Pericardium fibroblast (primary cell): ENCODE measurements around the gene IFT20. TPM values are rescaled to one million over a fixed set of nuclear protein-coding genes. Genes with fewer than 3 reads are reported as not detected.

Source experiments
- total RNA-seq: library from RNA; depleted of rRNA; stranded (reverse); fragments of >200 nt; gene quantifications from 2 replicates; pipeline ENCODE4 v1.2.3, GENCODE V29; 2015

Gene IFT20
- total RNA-seq, result 46.5 and 65.3 TPM in 2 replicates

GRCh38 chr17:28335201-28335958 lies at the start of gene IFT20, which contains the start of gene TNFAIP1:
Gene IFT20, minus strand, starts transcription at chr17:28335472. Its CDS starts 3,487 bp downstream, at chr17:28331985.
Gene TNFAIP1, plus strand, starts transcription at chr17:28335761. Its CDS starts 3,761 bp downstream, at chr17:28339522.

GRCh38 chr17:28371245-28372202 lies 36.3 kb upstream of the IFT20 start, which contains the start of gene SARM1:
Gene SARM1, plus strand, starts transcription at chr17:28371694. Its CDS starts 339 bp downstream, at chr17:28372033.

GRCh38 chr17:28370035-28370743 lies 34.9 kb upstream of the IFT20 start, which contains the start of gene VTN:
Gene VTN, minus strand, starts transcription at chr17:28370307. Its CDS starts 104 bp downstream, at chr17:28370203.

DNA sequence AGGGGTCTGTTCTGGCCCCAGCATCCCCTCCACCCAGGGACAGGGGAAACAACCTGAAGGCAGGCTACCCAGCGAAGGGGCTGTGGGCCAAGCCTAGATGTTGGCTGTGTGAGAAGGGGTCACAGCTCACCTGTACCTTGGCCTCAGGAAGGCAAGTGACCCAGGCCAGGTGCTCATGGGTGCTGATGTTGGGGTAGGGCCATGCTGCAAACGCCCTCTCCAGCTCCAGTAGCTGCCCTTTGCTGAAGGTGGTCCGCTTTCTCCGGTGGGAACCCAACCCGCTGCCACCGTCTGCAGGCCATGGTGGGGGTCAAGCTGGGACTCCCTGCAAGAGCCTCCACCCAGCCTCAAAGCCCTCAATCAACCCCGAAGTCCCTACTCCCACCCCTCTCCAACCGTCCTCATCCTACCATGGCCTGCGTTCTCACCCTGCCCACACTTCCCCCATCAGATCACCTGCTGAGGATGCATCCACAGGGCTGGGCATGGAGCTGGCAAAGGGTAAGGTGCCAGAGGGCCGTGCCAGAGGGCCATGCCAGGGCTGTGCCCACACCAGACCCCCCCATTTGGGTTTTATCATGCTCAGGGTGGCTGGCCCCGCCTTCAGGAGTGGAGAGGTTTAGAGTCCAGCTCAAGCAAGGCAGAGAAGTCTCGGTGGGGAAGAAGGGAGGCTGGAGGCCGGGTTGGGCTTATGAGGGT lies 29.5 kb upstream of the IFT20 start, which contains the start of gene SEBOX:
TSS of gene SEBOX (minus strand) at position 535 of the 699 bp plus-strand sequence. CDS start at position 487, 48 bp downstream.

DNA sequence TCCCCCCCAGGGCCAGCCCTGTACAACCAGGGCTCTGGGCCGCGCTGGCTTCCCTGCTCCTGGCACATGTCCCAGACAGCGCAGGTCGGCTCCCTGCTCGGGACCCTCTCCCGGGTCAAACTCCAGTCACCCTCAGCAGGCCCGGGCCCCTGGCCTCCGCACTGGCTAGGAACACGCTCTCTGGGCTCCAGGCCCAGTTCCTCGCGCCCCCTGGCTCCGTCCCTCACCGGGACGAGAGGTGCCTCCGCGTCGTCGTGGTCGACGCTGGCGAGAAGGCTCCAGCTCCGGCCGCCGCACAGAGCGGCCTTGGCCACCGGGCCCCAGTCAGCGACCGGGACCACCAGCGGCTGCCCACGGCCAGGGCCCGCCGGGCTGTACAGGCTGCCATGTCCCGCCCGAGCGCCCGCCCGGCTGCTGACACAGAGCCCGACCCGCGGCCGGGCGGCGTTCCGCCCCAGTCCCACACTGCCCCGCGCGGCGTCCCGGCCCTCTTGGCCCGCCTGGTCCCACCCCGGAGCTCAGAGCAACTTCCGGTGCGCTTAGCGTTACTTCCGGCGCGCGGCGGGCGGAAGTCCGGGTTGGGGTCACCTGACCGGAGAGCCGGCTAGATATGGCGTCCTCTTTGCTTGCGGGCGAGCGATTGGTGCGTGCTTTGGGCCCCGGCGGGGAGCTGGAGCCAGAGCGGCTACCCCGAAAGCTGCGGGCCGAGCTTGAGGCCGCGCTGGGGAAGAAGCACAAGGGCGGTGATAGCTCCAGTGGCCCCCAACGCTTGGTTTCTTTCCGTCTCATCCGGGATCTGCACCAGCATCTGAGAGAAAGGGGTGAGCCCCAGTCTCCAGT lies 22.0 kb upstream of the IFT20 start, which contains the start of gene POLDIP2:
TSS of gene POLDIP2 (minus strand) at position 467 of the 840 bp plus-strand sequence. CDS start at position 388, 79 bp downstream.

DNA sequence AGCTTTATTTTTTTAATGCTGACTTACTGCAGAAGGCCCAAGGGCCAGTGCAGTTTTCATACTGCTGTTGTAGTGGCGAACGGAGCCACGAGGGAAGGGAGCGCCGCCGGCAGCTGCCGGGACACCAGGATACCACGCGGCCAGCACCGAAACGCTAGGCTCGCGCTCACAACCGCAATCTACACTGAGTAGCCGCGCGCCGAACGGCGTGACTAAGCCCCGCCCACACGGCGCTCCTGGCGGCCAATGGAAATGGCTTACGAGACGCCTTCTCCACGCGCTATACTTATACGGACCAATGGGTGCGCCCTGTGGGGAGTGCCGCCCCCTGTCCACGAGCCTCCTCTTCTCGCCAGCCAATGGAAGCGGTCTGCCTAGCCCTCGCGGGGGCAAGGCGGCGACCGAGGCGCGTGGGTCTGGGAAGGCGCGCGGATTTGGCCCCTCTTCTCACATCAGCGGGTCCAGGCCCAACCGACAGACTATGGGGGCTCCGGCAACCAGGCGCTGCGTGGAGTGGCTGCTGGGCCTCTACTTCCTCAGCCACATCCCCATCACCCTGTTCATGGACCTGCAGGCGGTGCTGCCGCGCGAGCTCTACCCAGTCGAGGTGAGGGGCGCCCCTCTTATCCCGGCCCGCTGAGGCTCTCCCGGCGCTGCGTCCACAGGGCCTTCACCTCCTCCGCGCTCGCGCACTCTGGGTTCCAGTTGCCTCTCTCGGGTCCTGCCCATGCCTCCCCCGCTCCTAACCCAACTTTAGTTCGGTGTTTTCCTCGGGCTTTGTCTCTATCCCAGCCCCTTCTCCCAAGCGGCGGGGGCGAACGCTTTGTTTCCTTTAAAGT lies 16.3 kb downstream of the IFT20 start, which contains the start of gene TMEM97:
TSS of gene TMEM97 (plus strand) at position 442 of the 839 bp plus-strand sequence. CDS start at position 482, 40 bp downstream.

Other genes starting within 250 kb of the IFT20 start
- 21.5 and 22.5 TPM in 2 replicates for gene TMEM97, start 16.3 kb downstream of the IFT20 start, total RNA-seq
- gene TNFAIP1, start 289 bp upstream of the IFT20 start, total RNA-seq, result 26.9 and 42.0 TPM in 2 replicates
- 70.8 and 80.8 TPM in 2 replicates for gene POLDIP2, start 22.1 kb upstream of the IFT20 start, total RNA-seq
- not detected in 2 replicates for gene SEBOX, start 29.7 kb upstream of the IFT20 start, total RNA-seq
- gene VTN, start 34.8 kb upstream of the IFT20 start, total RNA-seq, result 17.4 and 23.3 TPM in 2 replicates
- 12.9 and 15.6 TPM in 2 replicates for gene SARM1, start 36.2 kb upstream of the IFT20 start, total RNA-seq
- 2.3 and 3.7 TPM in 2 replicates for gene SLC46A1, start 70.7 kb upstream of the IFT20 start, total RNA-seq
- not detected in 2 replicates for gene SLC13A2, start 138.2 kb upstream of the IFT20 start, total RNA-seq
- 0.12 TPM in 1 of 2 replicates, not detected in the other for gene FOXN1, start 170.9 kb upstream of the IFT20 start, total RNA-seq
- gene UNC119, start 217.2 kb upstream of the IFT20 start, total RNA-seq, result 36.6 and 39.7 TPM in 2 replicates
- 56.1 and 82.5 TPM in 2 replicates for gene PIGS, start 236.1 kb upstream of the IFT20 start, total RNA-seq
- 69.6 and 136 TPM in 2 replicates for gene ALDOC, start 241.4 kb upstream of the IFT20 start, total RNA-seq